Osteoblast (primary cell): Measurements from ENCODE around the gene RARB. TPM values are rescaled to one million over a fixed set of nuclear protein-coding genes. Genes with fewer than 3 reads are reported as not detected.

Experiments used
- DNase-seq: peaks from one replicate; pipeline ENCODE4 v3.0.0; 2011; ENCODE audit warnings: low spot score, mixed read lengths; ENCODE audit not compliant: insufficient read length; ENCODE audit errors: missing footprints
- H2AFZ ChIP-seq: 2 replicates; pipeline ENCODE4 v1.6.0; 2011; ENCODE audit warnings: mild to moderate bottlenecking, low read length
- H3K27ac ChIP-seq: 2 replicates; pipeline ENCODE4 v1.5.1; 2011; ENCODE audit warnings: mild to moderate bottlenecking, low read depth, low read length, moderate library complexity
- H3K27me3 ChIP-seq: 2 replicates; pipeline ENCODE4 v1.6.0; 2012; ENCODE audit warnings: mild to moderate bottlenecking, control low read depth, inconsistent platforms, low read length, moderate library complexity; ENCODE audit not compliant: insufficient read depth
- H3K36me3 ChIP-seq: 2 replicates; pipeline ENCODE4 v1.5.1; 2011; ENCODE audit warnings: mild to moderate bottlenecking, low read length, control low read depth, moderate library complexity; ENCODE audit not compliant: insufficient read depth
- H3K4me1 ChIP-seq: 2 replicates; pipeline ENCODE4 v1.5.1; 2011; ENCODE audit warnings: mild to moderate bottlenecking, low read length, control low read depth, moderate library complexity; ENCODE audit not compliant: insufficient read depth
- H3K4me2 ChIP-seq: 2 replicates; pipeline ENCODE4 v1.6.0; 2011; ENCODE audit warnings: mild to moderate bottlenecking, low read length; ENCODE audit not compliant: insufficient read depth
- H3K4me3 ChIP-seq: fragments of 200-600 bp; sonication (generic); 3 replicates; pipeline ENCODE4 v1.5.1; 2012; ENCODE audit warnings: mild to moderate bottlenecking, low read length, inconsistent platforms; ENCODE audit not compliant: insufficient read depth
- H3K79me2 ChIP-seq: 2 replicates; pipeline ENCODE4 v1.6.0; 2012; ENCODE audit warnings: mild to moderate bottlenecking, low read length, control low read depth, inconsistent platforms; ENCODE audit not compliant: insufficient read depth
- H3K9me3 ChIP-seq: 2 replicates; pipeline ENCODE4 v1.5.1; 2011; ENCODE audit warnings: low read depth, low read length, control low read depth
- H4K20me1 ChIP-seq: 2 replicates; pipeline ENCODE4 v1.6.0; 2012; ENCODE audit warnings: mild to moderate bottlenecking, low read length, control low read depth; ENCODE audit not compliant: insufficient read depth
- CTCF ChIP-seq: IDR thresholded peaks from 2 replicates; pipeline ENCODE4 v1.5.1; 2011; ENCODE audit warnings: mild to moderate bottlenecking, low read depth, low read length, moderate library complexity; ENCODE audit errors: extremely low read depth
- total RNA-seq: library from RNA; depleted of rRNA; stranded (reverse); fragments of >200 nt; gene quantifications from 2 replicates; pipeline ENCODE4 v1.2.3, GENCODE V29; 2012

The RARB gene
- total RNA-seq, 1 donor, result 7.6 TPM

- peaks cover 47% of the 10 kb centered on the region for H3K79me2 ChIP-seq
- peak overlapping the region; percentile 84 for H3K4me3 ChIP-seq
- TF ChIP-seq CTCF, result no peak
Measured at GRCh38 chr3:25428789-25429335, 799 bp downstream of the RARB start.

GRCh38 chr3:25429361-25430286 is 1.6 kb downstream of the RARB start:
- H3K27ac ChIP-seq, result peak overlapping the region; percentile 97
- H3K36me3 ChIP-seq, result no peaks in the 10 kb centered on the region
- H3K4me3 ChIP-seq, result peak overlapping the region; percentile 84
- H3K27me3 ChIP-seq, result no peaks in the 10 kb centered on the region
- H2AFZ ChIP-seq, result peak overlapping the region; percentile 45
- H3K4me1 ChIP-seq, result peaks cover 46% of the 10 kb centered on the region
- peaks cover 51% of the 10 kb centered on the region for H3K79me2 ChIP-seq
- H4K20me1 ChIP-seq, result no peaks in the 10 kb centered on the region
- no peak for DNase-seq
- no peak for TF ChIP-seq CTCF
- no peaks in the 10 kb centered on the region for H3K9me3 ChIP-seq
- peak overlapping the region; percentile 94 for H3K4me2 ChIP-seq

More at GRCh38 chr3:25428789-25429335, 799 bp downstream of the RARB start:
- peak overlapping the region; percentile 97 for H3K27ac ChIP-seq
- no peaks in the 10 kb centered on the region for H3K27me3 ChIP-seq
- peak overlapping the region; percentile 94 for H3K4me2 ChIP-seq
- peaks cover 50% of the 10 kb centered on the region for H3K4me1 ChIP-seq
- no peaks in the 10 kb centered on the region for H3K36me3 ChIP-seq
- no peaks in the 10 kb centered on the region for H3K9me3 ChIP-seq
- H4K20me1 ChIP-seq, result no peaks in the 10 kb centered on the region
- DNase-seq, result no peak
- peak overlapping the region; percentile 87 for H2AFZ ChIP-seq

- Histone ChIP-seq H3K9me3 (no peaks in the 10 kb centered on the region), H3K4me3 (peak overlapping the region; percentile 84), H3K36me3 (no peaks in the 10 kb centered on the region), H2AFZ (no peak overlapping the region), H4K20me1 (no peaks in the 10 kb centered on the region), H3K4me1 (peaks cover 39% of the 10 kb centered on the region), H3K79me2 (peaks cover 56% of the 10 kb centered on the region), H3K4me2 (peak overlapping the region; percentile 94), H3K27me3 (no peaks in the 10 kb centered on the region), H3K27ac (peak overlapping the region; percentile 97)
- no peak for TF ChIP-seq CTCF
- DNase-seq, result peak; percentile 69
Measured at GRCh38 chr3:25430287-25430934, 2.3 kb downstream of the RARB start.
